Stimulated activated CD4-positive, alpha-beta T cell treated with anti-CD3 and anti-CD28 coated beads, TNF-alpha, amount 100 ng/mL, for 48 hours (primary cell): ENCODE results near the gene MYRIP.
"Not testable (repeated sequence)": the region's sequence is repeated elsewhere in the genome, so short reads cannot be mapped to it uniquely, and the experiment has no call there.

ENCODE experiments used
- DNase-seq, 3 donors: peaks; one replicate each; pipeline ENCODE4 v3.0.0-alpha.2; 2020; ENCODE audit warnings: low read depth in 3 of 3

Gene MYRIP

DNA sequence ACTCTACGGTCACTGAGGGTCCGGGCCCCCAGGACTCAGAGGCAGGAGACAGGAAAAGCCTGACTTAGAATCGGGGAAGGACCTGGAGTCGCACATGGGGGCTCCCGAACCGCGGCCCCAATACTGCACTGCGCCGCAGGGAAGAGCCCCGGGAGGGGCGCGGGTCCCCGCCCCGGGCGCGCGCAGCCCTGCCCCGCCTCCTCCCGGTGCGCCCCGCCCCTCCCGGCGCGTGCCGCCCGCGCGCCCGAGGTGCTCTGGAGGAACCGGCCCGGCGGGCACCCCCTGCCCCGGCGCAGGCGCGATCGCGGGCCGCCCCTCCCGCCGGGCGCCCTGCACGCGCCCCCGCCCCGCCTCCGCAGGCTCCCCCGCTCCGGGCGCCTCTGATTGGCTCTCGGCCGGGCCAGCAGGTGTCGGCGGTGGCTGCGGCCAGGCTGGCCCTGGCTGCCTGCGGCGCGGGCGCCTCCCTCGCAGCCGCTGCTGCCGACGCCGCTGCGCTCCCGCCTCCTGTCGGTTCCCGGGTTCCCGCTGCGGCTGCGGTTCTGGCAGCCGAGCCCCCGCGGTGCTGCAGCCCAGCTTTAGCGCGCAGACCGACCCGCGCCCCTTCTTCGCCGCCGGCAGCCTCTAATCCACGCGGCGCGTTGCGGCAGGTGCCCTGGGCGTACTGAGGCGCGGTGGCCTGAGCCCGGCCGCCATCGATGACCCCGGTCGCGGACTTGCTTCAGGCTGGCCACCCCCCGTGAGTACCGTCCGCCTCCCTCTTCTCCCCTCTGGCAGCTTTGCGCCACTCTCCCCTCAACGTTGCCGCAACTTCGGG lies at the start of gene MYRIP:
TSS of gene MYRIP (plus strand) at position 429 of the 814 bp plus-strand sequence. CDS start 91,208 bp downstream, outside the sequence.
- DNase-seq = no peak

DNA sequence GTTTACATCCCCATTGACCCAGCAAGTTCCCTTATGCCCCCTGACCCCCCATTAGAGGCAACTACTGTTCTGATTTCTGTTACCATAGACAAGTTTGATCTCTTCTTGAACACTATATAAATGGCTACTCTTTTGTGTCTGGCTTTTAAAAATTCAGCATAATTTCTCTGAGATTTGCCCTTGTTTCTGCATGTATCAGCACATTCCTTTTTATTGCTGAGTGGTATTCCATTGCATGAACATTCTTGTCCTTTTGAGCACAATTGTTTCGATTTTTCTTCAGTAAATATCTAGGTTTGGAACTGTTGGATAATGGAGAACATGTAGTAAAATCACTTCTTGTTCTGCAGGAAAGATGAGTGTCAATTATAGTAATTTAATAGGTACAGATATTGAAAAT lies 49.1 kb upstream of the MYRIP start:
- no peak for DNase-seq

- no peak for DNase-seq
These were observed 46.8 kb upstream of the MYRIP start for GRCh38 chr3:39762537-39763070.

DNA sequence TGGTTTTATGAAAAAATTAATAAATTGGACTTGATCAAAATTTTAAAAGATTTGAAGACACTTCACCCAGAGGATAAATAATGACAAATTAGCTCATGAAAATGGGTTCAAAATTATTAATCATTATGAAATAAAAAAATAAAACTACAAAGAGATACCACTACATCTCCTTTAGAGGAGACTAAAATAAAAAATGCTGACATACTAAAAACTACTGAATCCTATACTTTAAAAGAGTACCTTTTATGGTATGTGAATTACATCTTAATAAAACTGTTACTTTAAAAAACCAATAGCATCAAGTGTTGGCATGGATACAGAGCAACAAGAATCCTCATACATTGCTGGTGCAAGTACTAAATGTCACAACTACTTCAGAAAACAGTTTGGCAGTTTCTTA lies 46.0 kb upstream of the MYRIP start:
- DNase-seq = no peak

- DNase-seq = no peak
These were observed 43.8 kb upstream of the MYRIP start for GRCh38 chr3:39765575-39765974.

DNA sequence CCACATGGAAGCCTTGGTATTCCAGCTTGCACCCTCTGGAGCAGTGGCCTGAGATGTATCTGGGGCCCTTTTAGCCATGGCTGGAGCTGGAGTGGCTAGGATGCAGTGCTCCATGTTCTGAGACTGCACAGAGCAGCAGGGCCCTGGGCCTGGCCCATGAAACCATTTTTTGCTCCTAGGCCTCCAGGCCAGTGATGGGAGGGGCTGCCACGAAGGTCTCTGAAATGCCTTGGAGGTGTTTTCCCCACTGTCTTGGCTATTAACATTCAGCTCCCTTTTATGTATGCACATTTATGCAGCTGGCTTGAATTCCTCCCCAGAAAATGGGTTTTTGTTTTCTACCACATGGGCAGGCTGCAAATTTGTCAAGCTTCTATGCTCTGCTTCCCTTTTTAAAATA lies 43.0 kb upstream of the MYRIP start:
- no peak for DNase-seq

GRCh38 chr3:39766909-39767308 lies 42.5 kb upstream of the MYRIP start:
- not testable (repeated sequence) for DNase-seq

DNA sequence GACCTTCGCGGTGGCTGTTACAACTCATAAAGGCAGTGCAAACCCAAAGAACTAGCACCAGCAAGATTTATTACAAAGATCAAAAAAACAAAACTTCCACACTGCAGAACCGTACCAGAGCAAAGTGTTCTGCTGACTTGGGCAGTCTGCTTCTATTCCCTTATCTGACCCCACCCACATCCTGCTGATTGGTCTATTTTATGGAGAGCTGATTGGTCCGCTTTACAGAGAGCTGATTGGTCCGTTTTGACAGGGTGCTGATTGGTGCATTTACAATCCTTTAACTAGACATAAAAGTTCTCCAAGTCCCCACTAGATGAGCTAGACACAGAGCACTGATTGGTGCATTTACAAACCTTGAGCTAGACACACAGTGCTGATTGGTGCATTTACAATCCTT lies 31.2 kb upstream of the MYRIP start:
- DNase-seq = not testable (repeated sequence)

DNA sequence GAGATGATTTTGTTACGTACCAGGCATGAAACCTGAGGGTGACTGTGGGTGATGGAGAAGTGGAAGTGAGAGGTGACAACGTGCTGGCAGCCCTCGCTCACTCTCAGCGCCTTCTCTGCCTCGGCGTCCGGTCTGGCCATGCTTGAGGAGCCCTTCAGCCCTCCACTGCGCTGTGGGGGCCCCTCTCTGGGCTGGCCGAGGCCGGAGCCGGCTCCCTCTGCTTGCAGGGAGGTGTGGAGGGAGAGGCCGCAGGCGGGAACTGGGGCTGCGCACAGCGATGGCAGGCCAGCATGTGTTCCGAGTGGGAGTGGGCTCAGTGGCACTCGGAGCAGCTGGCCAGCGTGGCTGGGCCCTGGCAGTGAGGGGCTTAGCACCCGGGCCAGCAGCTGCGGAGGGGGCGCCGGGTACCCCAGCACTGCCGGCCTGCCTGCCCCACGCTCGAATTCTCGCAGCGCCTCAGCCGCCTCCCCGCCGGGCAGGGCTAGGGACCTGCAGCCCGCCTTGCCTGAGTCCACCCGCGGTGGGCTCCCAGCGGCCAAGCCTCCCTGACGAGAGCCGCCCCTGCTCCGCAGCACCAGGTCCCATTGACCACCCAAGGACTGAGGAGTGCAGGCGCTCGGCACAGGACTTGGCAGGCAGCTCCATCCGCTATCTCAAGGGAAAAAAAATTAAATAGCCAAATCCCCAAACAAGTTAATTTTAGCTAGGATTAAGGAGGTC lies 29.7 kb upstream of the MYRIP start:
- DNase-seq = no peak

GRCh38 chr3:39780352-39780751 lies 29.1 kb upstream of the MYRIP start:
- no peak for DNase-seq

DNA sequence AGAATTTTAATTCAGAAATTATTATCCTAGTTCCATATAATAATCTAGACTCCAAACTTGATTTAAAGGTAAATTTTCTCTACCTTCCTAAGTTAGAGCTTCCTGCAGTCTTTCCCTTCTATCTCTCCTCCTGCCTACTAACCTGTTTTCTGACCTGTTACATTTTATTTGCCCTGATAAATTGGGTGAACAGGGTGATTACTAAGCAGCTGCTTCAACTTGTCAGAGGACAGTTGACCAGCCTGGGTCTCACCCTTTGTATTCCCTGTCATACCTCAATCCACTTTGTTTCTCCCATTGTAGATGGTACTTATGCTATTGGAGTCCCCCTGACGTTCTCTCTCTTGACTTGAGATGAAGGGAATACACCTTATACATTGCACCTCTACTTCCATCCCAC lies 28.4 kb upstream of the MYRIP start:
- DNase-seq = no peak

DNA sequence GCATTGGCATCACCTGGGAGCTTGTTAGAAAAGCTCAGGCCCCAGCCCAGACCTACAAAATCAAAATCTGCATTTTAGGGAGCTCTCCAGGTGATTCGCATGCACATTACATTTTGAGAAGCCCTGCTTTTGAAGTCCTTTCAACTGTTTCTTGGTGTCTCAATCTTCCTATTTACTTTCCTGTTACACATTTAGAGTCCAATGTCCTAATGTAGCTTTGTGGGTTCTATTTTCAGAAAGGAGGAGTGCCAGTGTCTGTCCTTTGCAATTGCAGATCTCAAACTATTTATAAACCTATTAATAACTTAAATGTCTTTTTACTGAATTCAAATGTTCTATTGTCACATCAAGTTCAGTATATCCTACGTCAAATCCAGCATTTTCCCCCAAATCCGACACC lies 27.8 kb upstream of the MYRIP start:
- no peak for DNase-seq

GRCh38 chr3:39783680-39784079 lies 25.7 kb upstream of the MYRIP start:
- no peak for DNase-seq

GRCh38 chr3:39784922-39785321 lies 24.5 kb upstream of the MYRIP start:
- DNase-seq = no peak

DNA sequence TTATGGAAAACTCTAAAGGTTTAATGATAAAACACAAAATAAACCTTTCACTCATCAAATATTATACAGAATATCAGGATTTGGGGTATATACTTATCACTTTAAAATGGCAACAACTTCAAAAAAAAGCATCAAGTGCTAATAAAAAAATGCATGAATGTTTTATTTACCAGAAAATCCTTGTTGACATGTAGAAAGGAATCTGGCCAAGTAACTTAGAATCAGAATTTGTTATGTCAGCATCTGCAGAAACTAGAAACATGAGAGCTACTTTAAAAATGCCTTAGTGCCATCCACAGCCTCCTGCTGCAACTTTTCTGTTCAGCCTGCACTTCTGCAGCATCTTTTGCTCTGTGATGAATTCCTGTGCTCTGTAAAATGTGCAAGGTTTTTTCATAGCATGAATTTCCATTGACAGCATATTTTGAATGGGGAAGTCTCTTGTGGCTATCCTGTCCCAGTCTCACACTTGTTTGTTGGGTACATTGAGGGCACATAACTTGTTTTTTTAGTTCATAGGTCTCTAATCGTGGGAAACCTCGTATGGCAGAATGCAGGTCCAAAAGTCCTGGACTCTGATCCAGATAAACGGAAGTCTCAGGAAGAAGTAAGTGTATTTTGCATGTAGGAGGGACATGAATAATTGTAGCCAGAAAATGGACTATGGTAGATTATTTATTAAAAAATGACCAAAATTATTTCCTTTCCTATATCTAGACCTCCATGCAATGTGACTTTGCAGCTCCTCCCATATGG lies 21.1 kb upstream of the MYRIP start:
- no peak for DNase-seq

- no peak for DNase-seq
These were observed 17.8 kb upstream of the MYRIP start for GRCh38 chr3:39791603-39792002.

DNA sequence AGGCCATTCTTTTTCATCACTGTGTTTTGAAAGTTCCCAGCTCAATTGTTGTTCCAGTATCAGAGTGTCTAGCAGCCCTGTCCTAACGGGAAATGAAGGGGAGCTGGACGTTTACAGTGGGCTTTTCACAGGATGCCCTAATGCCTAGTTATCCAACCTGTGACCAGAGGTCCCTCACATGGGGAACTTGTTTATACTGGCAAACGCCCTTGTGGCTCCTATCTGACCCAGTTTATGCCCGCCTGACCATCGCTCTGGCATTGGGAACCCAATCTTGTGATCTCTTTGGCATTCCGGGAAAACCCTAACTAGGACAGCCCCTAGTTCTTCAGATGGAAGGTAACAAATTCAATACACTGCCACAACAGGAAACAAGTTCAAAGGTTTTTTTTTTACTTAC lies 14.5 kb upstream of the MYRIP start:
- DNase-seq = no peak

DNA sequence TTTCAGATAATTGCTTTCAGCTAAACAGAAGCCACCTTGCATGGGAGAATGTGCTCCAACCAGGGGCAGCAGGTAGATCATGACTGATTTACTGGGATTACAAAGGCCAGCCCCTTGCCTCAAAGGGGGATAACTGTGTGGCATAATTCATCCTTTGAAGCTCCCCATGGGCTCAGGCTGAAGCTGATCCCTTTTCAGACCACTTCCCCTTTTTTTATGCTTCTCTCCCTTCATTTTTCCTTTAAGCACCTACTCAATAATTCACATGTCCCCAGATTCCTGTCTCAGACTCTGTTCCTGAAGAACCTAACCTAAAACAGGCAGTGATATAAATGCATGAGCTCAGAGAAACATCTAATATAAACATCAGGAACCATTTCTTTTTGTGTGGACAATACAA lies 8.2 kb upstream of the MYRIP start:
- DNase-seq = no peak

DNA sequence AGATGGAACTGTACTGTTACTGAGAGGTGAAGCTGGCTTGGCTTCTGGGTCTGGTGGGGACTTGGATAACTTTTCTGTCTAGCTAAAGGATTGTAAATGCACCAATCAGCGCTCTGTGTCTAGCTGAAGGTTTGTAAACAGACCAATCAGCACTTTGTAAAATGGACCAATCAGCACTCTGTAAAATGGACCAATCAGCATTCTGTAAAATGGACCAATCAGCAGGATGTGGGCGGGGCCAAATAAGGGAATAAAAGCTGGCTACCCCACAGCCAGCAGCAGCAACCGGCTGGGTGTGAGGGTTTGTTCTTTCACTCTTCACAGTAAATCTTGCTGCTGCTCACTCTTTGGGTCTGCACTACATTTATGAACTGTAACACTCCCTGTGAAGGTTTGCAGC lies 6.9 kb upstream of the MYRIP start:
- DNase-seq = not testable (repeated sequence)

DNA sequence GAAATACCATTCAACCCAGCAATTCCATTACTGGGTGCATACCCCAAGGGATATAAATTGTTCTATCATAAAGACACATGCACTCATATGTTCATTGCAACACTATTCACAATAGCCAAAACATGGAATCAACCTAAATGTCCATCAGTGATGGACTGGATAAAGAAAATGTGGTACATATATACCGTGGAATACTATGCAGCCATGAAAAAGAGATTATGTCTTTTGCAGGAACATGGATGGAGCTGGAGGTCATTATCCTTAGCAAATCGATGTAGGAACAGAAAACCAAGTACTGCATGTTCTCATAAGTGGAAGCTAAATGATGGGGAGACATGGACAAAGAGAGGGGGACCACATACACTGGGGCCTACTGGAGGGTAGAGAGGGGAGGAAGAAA lies 5.5 kb upstream of the MYRIP start:
- no peak for DNase-seq

DNA sequence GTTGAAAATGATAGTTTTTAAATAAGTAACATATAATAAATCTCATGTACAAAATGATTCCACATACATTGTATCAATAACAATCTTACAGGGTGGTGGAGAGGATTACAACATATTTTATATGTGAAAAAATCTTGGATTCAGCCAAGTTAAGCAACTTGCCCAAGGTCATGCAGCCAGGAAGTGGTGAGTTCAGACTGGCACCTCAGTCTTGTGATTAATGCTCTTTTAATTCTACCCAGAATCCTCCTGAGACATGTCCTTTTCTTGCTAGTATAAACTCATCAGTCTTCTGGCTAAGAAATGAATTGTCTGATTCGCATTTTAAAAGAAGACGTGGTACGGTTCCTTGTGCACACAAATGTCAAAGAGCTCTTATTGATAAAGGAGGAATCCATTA lies 4.5 kb upstream of the MYRIP start:
- DNase-seq = no peak

DNA sequence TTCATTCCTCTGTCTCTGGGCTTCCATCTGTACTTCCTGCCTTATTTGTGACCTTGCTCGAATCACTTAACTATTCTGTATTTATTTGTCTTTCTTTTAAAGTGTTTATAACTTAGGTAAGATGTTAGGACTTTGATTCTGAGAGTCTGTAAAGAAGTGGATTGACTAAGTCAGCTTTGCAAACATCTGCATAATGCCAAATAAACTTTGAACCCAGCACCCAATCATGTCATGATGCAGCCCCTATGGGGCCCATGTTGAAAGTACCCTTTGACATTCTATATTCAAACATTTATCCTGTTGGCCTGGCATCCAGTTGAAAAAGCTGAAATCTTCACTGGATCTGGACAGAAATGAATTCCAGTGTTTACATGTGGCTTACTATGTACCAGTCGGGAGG lies 3.8 kb upstream of the MYRIP start:
- no peak for DNase-seq
